MM.1S (cell line): ENCODE results near the gene CCDC89.

ENCODE experiments used
- DNase-seq: peaks from one replicate; pipeline ENCODE4 v3.0.0-alpha.2; 2015
- H2AFZ ChIP-seq: fragments of 300-600 bp; sonication (generic); 2 replicates; pipeline ENCODE4 v1.6.0; 2016; ENCODE audit warnings: antibody characterized with exemption, low read length
- H3F3A ChIP-seq: fragments of 300-600 bp; sonication (generic); 2 replicates; pipeline ENCODE4 v1.6.1; 2016; ENCODE audit warnings: mild to moderate bottlenecking, antibody characterized with exemption, low read length, moderate library complexity, mixed read lengths; ENCODE audit not compliant: insufficient read depth
- H3K27ac ChIP-seq: fragments of 300-600 bp; sonication (generic); 2 replicates; pipeline ENCODE4 v1.5.1; 2016; ENCODE audit warnings: mild to moderate bottlenecking, low read length
- H3K27me3 ChIP-seq: fragments of 300-600 bp; sonication (generic); replicated peaks from 2 replicates; pipeline ENCODE4 v1.6.0; 2016; ENCODE audit warnings: low read length; ENCODE audit not compliant: insufficient read depth
- H3K36me3 ChIP-seq: fragments of 300-600 bp; sonication (generic); replicated peaks from 2 replicates; pipeline ENCODE4 v1.6.1; 2016; ENCODE audit warnings: mild to moderate bottlenecking, low read length, mixed read lengths; ENCODE audit not compliant: insufficient read depth
- H3K4me1 ChIP-seq: fragments of 300-600 bp; sonication (generic); 2 replicates; pipeline ENCODE4 v1.6.1; 2016; ENCODE audit warnings: low read length, mixed read lengths
- H3K4me2 ChIP-seq: fragments of 300-600 bp; sonication (generic); 2 replicates; pipeline ENCODE4 v1.6.0; 2016; ENCODE audit warnings: low read depth, low read length
- H3K4me3 ChIP-seq: fragments of 300-600 bp; sonication (generic); 2 replicates; pipeline ENCODE4 v1.5.1; 2016; ENCODE audit warnings: low read length, mixed read lengths
- H3K79me2 ChIP-seq: fragments of 300-600 bp; sonication (generic); 2 replicates; pipeline ENCODE4 v1.6.1; 2016; ENCODE audit warnings: mixed run types, low read length, mixed read lengths
- H3K9ac ChIP-seq: fragments of 300-600 bp; sonication (generic); 2 replicates; pipeline ENCODE4 v1.6.1; 2016; ENCODE audit warnings: low read length, mixed read lengths
- H3K9me2 ChIP-seq: fragments of 300-600 bp; sonication (generic); replicated peaks from 2 replicates; pipeline ENCODE4 v1.6.1; 2016; ENCODE audit warnings: mild to moderate bottlenecking, low read length, mixed read lengths; ENCODE audit not compliant: insufficient read depth
- H3K9me3 ChIP-seq: fragments of 300-600 bp; sonication (generic); replicated peaks from 2 replicates; pipeline ENCODE4 v1.6.1; 2016; ENCODE audit warnings: mild to moderate bottlenecking, low read length, mixed read lengths; ENCODE audit not compliant: insufficient read depth
- H4K20me1 ChIP-seq: fragments of 300-600 bp; sonication (generic); 2 replicates; pipeline ENCODE4 v1.6.1; 2016; ENCODE audit warnings: mild to moderate bottlenecking, low read length, moderate library complexity, mixed read lengths; ENCODE audit not compliant: insufficient read depth
- CTCF ChIP-seq: fragments of 300-600 bp; sonication (generic); IDR thresholded peaks from 2 replicates; pipeline ENCODE4 v1.5.1; 2016; ENCODE audit warnings: antibody characterized with exemption, low read length, mixed read lengths
- EZH2 ChIP-seq: fragments of 300-600 bp; sonication (generic); optimal IDR thresholded peaks from 2 replicates; pipeline ENCODE3; 2017; ENCODE audit warnings: low read depth, mild to moderate bottlenecking, antibody characterized with exemption, low read length, mixed read lengths
- EZH2phosphoT487 ChIP-seq: fragments of 300-600 bp; sonication (generic); IDR thresholded peaks from 2 replicates; pipeline ENCODE4 v1.6.1; 2018; ENCODE audit warnings: antibody characterized with exemption, low read length

The CCDC89 gene

GRCh38 chr11:85665733-85666132 is 20.3 kb downstream of the CCDC89 start:
- H3K4me2 ChIP-seq, result peak overlapping the region; percentile 89; the same call in 1 of the 2 replicates

GRCh38 chr11:85664615-85665481 is 21.1 kb downstream of the CCDC89 start, which contains the start of gene CREBZF:
Gene CREBZF, minus strand, starts transcription at chr11:85665129. Its CDS starts 254 bp downstream, at chr11:85664875.
- peaks cover 11% of the 10 kb centered on the region; the same call in 1 of the 2 replicates for H3F3A ChIP-seq
- peak within 1 kb of the TSS; percentile 89 for H3K4me2 ChIP-seq
- H3K9ac ChIP-seq, result peak within 1 kb of the TSS; percentile 96
- H2AFZ ChIP-seq, result peak within 1 kb of the TSS; percentile 89
- peak; percentile 96 for DNase-seq
- TF ChIP-seq CTCF, result no peak
- H4K20me1 ChIP-seq, result peaks cover 32% of the 10 kb centered on the region
- peaks cover 17% of the 10 kb centered on the region for H3K4me1 ChIP-seq
- no peaks in the 10 kb centered on the region for H3K9me2 ChIP-seq
- peaks cover 11% of the 10 kb centered on the region; the same call in 1 of the 2 replicates for H3K36me3 ChIP-seq
- H3K27ac ChIP-seq, result peak within 1 kb of the TSS; percentile 91
- peaks cover 50% of the 10 kb centered on the region for H3K79me2 ChIP-seq
- no peaks in the 10 kb centered on the region for H3K27me3 ChIP-seq
- H3K4me3 ChIP-seq, result peak within 1 kb of the TSS; percentile 97
- no peaks in the 10 kb centered on the region for H3K9me3 ChIP-seq

More at GRCh38 chr11:85665733-85666132, 20.3 kb downstream of the CCDC89 start:
- no peak for DNase-seq
- H3K27me3 ChIP-seq, result no peaks in the 10 kb centered on the region
- no peak overlapping the region for H3K27ac ChIP-seq
- H3K79me2 ChIP-seq, result peaks cover 41% of the 10 kb centered on the region
- peak overlapping the region; percentile 89 for H2AFZ ChIP-seq
- peaks cover 8% of the 10 kb centered on the region; the same call in 1 of the 2 replicates for H3K4me1 ChIP-seq
- peaks cover 11% of the 10 kb centered on the region; the same call in 1 of the 2 replicates for H3F3A ChIP-seq
- TF ChIP-seq EZH2phosphoT487 (no peak), EZH2 (no peak), CTCF (no peak)
- no peaks in the 10 kb centered on the region for H3K9me2 ChIP-seq
- peaks cover 2% of the 10 kb centered on the region; the same call in 1 of the 2 replicates for H3K36me3 ChIP-seq
- H4K20me1 ChIP-seq, result peaks cover 25% of the 10 kb centered on the region
- no peaks in the 10 kb centered on the region for H3K9me3 ChIP-seq
- no peak overlapping the region for H3K4me3 ChIP-seq
- no peak overlapping the region for H3K9ac ChIP-seq

GRCh38 chr11:85663753-85664614 is 22.0 kb downstream of the CCDC89 start:
- peaks cover 58% of the 10 kb centered on the region for H3K79me2 ChIP-seq
- peaks cover 11% of the 10 kb centered on the region; the same call in 1 of the 2 replicates for H3F3A ChIP-seq
- peaks cover 18% of the 10 kb centered on the region for H3K4me1 ChIP-seq
- no peaks in the 10 kb centered on the region for H3K9me2 ChIP-seq
- DNase-seq, result peak; percentile 81
- H3K9me3 ChIP-seq, result no peaks in the 10 kb centered on the region
- no peaks in the 10 kb centered on the region for H3K27me3 ChIP-seq
- peak overlapping the region; percentile 96 for H3K9ac ChIP-seq
- H3K4me2 ChIP-seq, result peak overlapping the region; percentile 89
- TF ChIP-seq EZH2 (no peak), EZH2phosphoT487 (no peak), CTCF (peak; percentile 54)
- peak overlapping the region; percentile 97 for H3K4me3 ChIP-seq
- peaks cover 12% of the 10 kb centered on the region; the same call in 1 of the 2 replicates for H3K36me3 ChIP-seq
- H3K27ac ChIP-seq, result peak overlapping the region; percentile 91
- peaks cover 33% of the 10 kb centered on the region for H4K20me1 ChIP-seq
- peak overlapping the region; percentile 44 for H2AFZ ChIP-seq
